Measurements from ENCODE around the gene NCAPD2. TPM values are rescaled to one million over a fixed set of nuclear protein-coding genes. Genes with fewer than 3 reads are reported as not detected.

Gene NCAPD2
- polyA plus RNA-seq, 1 of the 3 experiments (the other 2 are of a cell fraction), result 46.9 TPM

- H3K79me2 ChIP-seq (ENCODE audit: insufficient read depth), result peaks cover 77% of the 10 kb centered on the region
Measured at GRCh38 chr12:6554168-6555017, 60.5 kb downstream of the NCAPD2 start.

More at GRCh38 chr12:6554168-6555017, 60.5 kb downstream of the NCAPD2 start:
- ChIA-PET CTCF (interaction anchor here (0.8 to 14.7 kb wide), 20 partner anchors 9 to 279 kb away, joined by 3 to 228 read pairs (median 5); partner anchors contain the start of genes GAPDH, NOP2 and ZNF384), POLR2A (interaction anchor here (0.6 to 6.1 kb wide), 8 partner anchors 9 to 184 kb away, joined by 3 to 73 read pairs (median 4); partner anchors contain the start of genes GAPDH, MRPL51, NOP2 and VAMP1)
- H2AFZ ChIP-seq (ENCODE audit: low read depth), result no peak overlapping the region
- peak overlapping the region; percentile 89 for H3K4me2 ChIP-seq
- peaks cover 9% of the 10 kb centered on the region; the same call in 1 of the 2 replicates for H4K20me1 ChIP-seq (ENCODE audit: insufficient read depth)
- peak; percentile 89 for DNase-seq
- H3K9ac ChIP-seq, result peak overlapping the region; percentile 70; the same call in 1 of the 2 replicates
- peaks cover 36 to 40% of the 10 kb centered on the region in 2 experiments for H3K4me1 ChIP-seq (ENCODE audit: control insufficient read depth in 1 of 2, insufficient read depth in 2 of 2, low read depth in 1 of 2, low read length in 1 of 2)
- TF ChIP-seq ELF1 (IDR thresholded peaks at IDR 0.05) (no peak), GABPA (IDR thresholded peaks at IDR 0.05; ENCODE audit: low read depth) (no peak), PBX3 (IDR thresholded peaks at IDR 0.05) (peak; percentile 96), SIN3A (IDR thresholded peaks at IDR 0.05; ENCODE audit: borderline replicate concordance, low read depth, low read length) (no peak), RCOR1 (IDR thresholded peaks at IDR 0.05; ENCODE audit: low read length) (no peak), EP300 (IDR thresholded peaks at IDR 0.05; ENCODE audit: borderline replicate concordance in 1 of 2, low read depth in 1 of 2, low read length in 1 of 2) (no peak), EZH2phosphoT487 (IDR thresholded peaks at IDR 0.05; ENCODE audit: borderline replicate concordance, low read depth) (no peak), USF1 (IDR thresholded peaks at IDR 0.05; ENCODE audit: borderline replicate concordance, low read depth) (no peak), CTCF (IDR thresholded peaks at IDR 0.05) (peak; percentile 69), JUND (IDR thresholded peaks at IDR 0.05) (no peak), NFIC (IDR thresholded peaks at IDR 0.05; ENCODE audit: borderline replicate concordance) (peak; percentile 66), YY1 (IDR thresholded peaks at IDR 0.05; ENCODE audit: low read depth) (no peak), RAD21 (IDR thresholded peaks at IDR 0.05; ENCODE audit: low read length) (peak; percentile 51), MXI1 (IDR thresholded peaks at IDR 0.05; ENCODE audit: low read depth, low read length) (peak; percentile 63; the same call in 1 of the 2 replicates), SMC3 (IDR thresholded peaks at IDR 0.05; ENCODE audit: low read depth, low read length) (peak; percentile 52; the same call in 1 of the 2 replicates), CHD2 (IDR thresholded peaks at IDR 0.05; ENCODE audit: low read length, partially characterized antibody) (no peak)
- H3K36me3 ChIP-seq (replicated peaks in 1 of 2; ENCODE audit: control insufficient read depth in 1 of 2, insufficient read depth in 2 of 2, low read length in 1 of 2), result peaks cover 13 to 20% of the 10 kb centered on the region in 2 experiments
- peak overlapping the region; percentile 70 to 93; a peak in 3 of 4 replicates for H3K27ac ChIP-seq (ENCODE audit: low read depth in 2 of 2, low read length in 1 of 2)
- WGBS (ENCODE audit: low lambda C conversion rate), result 30% methylated on average over 19 of the region's 22 CpGs
- H3K9me2 ChIP-seq, result no peaks in the 10 kb centered on the region
- H3K4me3 ChIP-seq (ENCODE audit: low read depth in 2 of 2, low read length in 1 of 2), result peak overlapping the region; percentile 79 to 85
- H3F3A ChIP-seq (replicated peaks; ENCODE audit: insufficient read depth), result peaks cover 65% of the 10 kb centered on the region
- no peaks in the 10 kb centered on the region for H3K9me3 ChIP-seq
- no peaks in the 10 kb centered on the region for H3K27me3 ChIP-seq (ENCODE audit: insufficient read depth)
